ACC112 (cell line): ENCODE measurements around the gene NRG3.

Experiments
- H2AFZ ChIP-seq: fragments of 200-600 bp; sonication (generic); one replicate; pipeline ENCODE4 v1.6.0; 2017; ENCODE audit warnings: antibody characterized with exemption, low read length; ENCODE audit not compliant: unreplicated experiment
- H3K27ac ChIP-seq: fragments of 200-600 bp; sonication (generic); 2 replicates; pipeline ENCODE4 v1.5.1; 2014; ENCODE audit warnings: low read depth, mild to moderate bottlenecking, antibody characterized with exemption, low read length, moderate library complexity
- H3K27me3 ChIP-seq: fragments of 200-600 bp; sonication (generic); 2 replicates; pipeline ENCODE4 v1.6.1; 2014; ENCODE audit warnings: mild to moderate bottlenecking, antibody characterized with exemption, low read length, moderate library complexity, mixed read lengths; ENCODE audit not compliant: insufficient read depth
- H3K36me3 ChIP-seq: fragments of 200-600 bp; sonication (generic); 2 replicates; pipeline ENCODE4 v1.6.1; 2016; ENCODE audit warnings: mild to moderate bottlenecking, antibody characterized with exemption, low read length, moderate library complexity, mixed read lengths; ENCODE audit not compliant: insufficient read depth
- H3K4me1 ChIP-seq: fragments of 200-600 bp; sonication (generic); one replicate; pipeline ENCODE4 v1.6.1; 2016; ENCODE audit warnings: low read length, mixed read lengths; ENCODE audit not compliant: insufficient read depth, unreplicated experiment, control insufficient read depth
- H3K4me3 ChIP-seq: fragments of 200-600 bp; sonication (generic); 2 replicates; pipeline ENCODE4 v1.5.1; 2014; ENCODE audit warnings: mild to moderate bottlenecking, low read depth, low read length
- H3K79me2 ChIP-seq: fragments of 200-600 bp; sonication (generic); one replicate; pipeline ENCODE4 v1.6.0; 2016; ENCODE audit warnings: low read length; ENCODE audit not compliant: control insufficient read depth, unreplicated experiment, insufficient read depth

The NRG3 gene

GRCh38 chr10:82452676-82453075, 577.7 kb downstream of the NRG3 start:
- Histone ChIP-seq H3K4me3 (no peak overlapping the region), H3K27ac (no peak overlapping the region), H3K79me2 (no peaks in the 10 kb centered on the region)

GRCh38 chr10:82453678-82454293, 578.8 kb downstream of the NRG3 start:
- H3K27me3 ChIP-seq: no peaks in the 10 kb centered on the region
- H3K4me3 ChIP-seq: no peak overlapping the region
- H3K4me1 ChIP-seq: no peaks in the 10 kb centered on the region
- H2AFZ ChIP-seq: no peak overlapping the region
- H3K79me2 ChIP-seq: no peaks in the 10 kb centered on the region
- no peak overlapping the region for H3K27ac ChIP-seq
- no peaks in the 10 kb centered on the region for H3K36me3 ChIP-seq

More at GRCh38 chr10:82452676-82453075, 577.7 kb downstream of the NRG3 start:
- H3K36me3 ChIP-seq: no peaks in the 10 kb centered on the region
- no peak overlapping the region for H2AFZ ChIP-seq
- H3K27me3 ChIP-seq: no peaks in the 10 kb centered on the region
- no peaks in the 10 kb centered on the region for H3K4me1 ChIP-seq

- no peaks in the 10 kb centered on the region for H3K27me3 ChIP-seq
- no peak overlapping the region for H2AFZ ChIP-seq
- H3K27ac ChIP-seq: no peak overlapping the region
- H3K4me1 ChIP-seq: no peaks in the 10 kb centered on the region
- no peaks in the 10 kb centered on the region for H3K36me3 ChIP-seq
- no peak overlapping the region for H3K4me3 ChIP-seq
- H3K79me2 ChIP-seq: no peaks in the 10 kb centered on the region
Measured at GRCh38 chr10:82462910-82463551, 588.0 kb downstream of the NRG3 start.

- Histone ChIP-seq H3K27ac (no peak overlapping the region), H3K36me3 (no peaks in the 10 kb centered on the region), H3K27me3 (no peaks in the 10 kb centered on the region), H3K4me1 (no peaks in the 10 kb centered on the region), H2AFZ (no peak overlapping the region), H3K4me3 (no peak overlapping the region), H3K79me2 (no peaks in the 10 kb centered on the region)
Measured at GRCh38 chr10:82463614-82464013, 588.6 kb downstream of the NRG3 start.

- H2AFZ ChIP-seq: no peak overlapping the region
- H3K27me3 ChIP-seq: no peaks in the 10 kb centered on the region
- no peaks in the 10 kb centered on the region for H3K4me1 ChIP-seq
- H3K4me3 ChIP-seq: no peak overlapping the region
- H3K27ac ChIP-seq: no peak overlapping the region
- H3K79me2 ChIP-seq: no peaks in the 10 kb centered on the region
- no peaks in the 10 kb centered on the region for H3K36me3 ChIP-seq
Measured at GRCh38 chr10:82464191-82464818, 589.3 kb downstream of the NRG3 start.

GRCh38 chr10:82464966-82465365, 590.0 kb downstream of the NRG3 start:
- no peaks in the 10 kb centered on the region for H3K79me2 ChIP-seq
- no peaks in the 10 kb centered on the region for H3K36me3 ChIP-seq
- H3K27me3 ChIP-seq: no peaks in the 10 kb centered on the region
- H3K27ac ChIP-seq: no peak overlapping the region
- H3K4me3 ChIP-seq: no peak overlapping the region
- no peaks in the 10 kb centered on the region for H3K4me1 ChIP-seq
- H2AFZ ChIP-seq: no peak overlapping the region

GRCh38 chr10:82468453-82468852, 593.5 kb downstream of the NRG3 start:
- Histone ChIP-seq H3K27me3 (no peaks in the 10 kb centered on the region), H3K36me3 (no peaks in the 10 kb centered on the region)

GRCh38 chr10:82472406-82473335, 597.7 kb downstream of the NRG3 start:
- H3K4me1 ChIP-seq: no peaks in the 10 kb centered on the region
- no peak overlapping the region for H3K4me3 ChIP-seq
- H3K27ac ChIP-seq: no peak overlapping the region
- no peak overlapping the region for H2AFZ ChIP-seq
- no peaks in the 10 kb centered on the region for H3K27me3 ChIP-seq
- no peaks in the 10 kb centered on the region for H3K79me2 ChIP-seq
- H3K36me3 ChIP-seq: no peaks in the 10 kb centered on the region

More at GRCh38 chr10:82468453-82468852, 593.5 kb downstream of the NRG3 start:
- H3K27ac ChIP-seq: no peak overlapping the region
- no peak overlapping the region for H3K4me3 ChIP-seq
- no peaks in the 10 kb centered on the region for H3K79me2 ChIP-seq
- H2AFZ ChIP-seq: no peak overlapping the region
- H3K4me1 ChIP-seq: no peaks in the 10 kb centered on the region

GRCh38 chr10:82477776-82478175, 602.8 kb downstream of the NRG3 start:
- Histone ChIP-seq H3K27me3 (no peaks in the 10 kb centered on the region), H3K4me1 (no peaks in the 10 kb centered on the region), H3K36me3 (no peaks in the 10 kb centered on the region), H2AFZ (no peak overlapping the region), H3K4me3 (no peak overlapping the region), H3K27ac (no peak overlapping the region), H3K79me2 (no peaks in the 10 kb centered on the region)

GRCh38 chr10:82492647-82493046, 617.7 kb downstream of the NRG3 start:
- H3K36me3 ChIP-seq: no peaks in the 10 kb centered on the region
- H3K79me2 ChIP-seq: no peaks in the 10 kb centered on the region
- no peaks in the 10 kb centered on the region for H3K4me1 ChIP-seq
- H3K4me3 ChIP-seq: no peak overlapping the region
- no peak overlapping the region for H3K27ac ChIP-seq
- H2AFZ ChIP-seq: no peak overlapping the region
- no peaks in the 10 kb centered on the region for H3K27me3 ChIP-seq
